Measurements from ENCODE around the gene OMP.

Gene OMP

GRCh38 chr11:77110836-77111235, 8.2 kb downstream of the OMP start:
- H3K27ac ChIP-seq (ENCODE audit: low read length) = no peak overlapping the region
- H3K4me1 ChIP-seq (ENCODE audit: control insufficient read depth in 1 of 2, insufficient read depth in 2 of 2, low read length in 2 of 2) = peaks cover 10 to 13% of the 10 kb centered on the region in 2 donors
- no peak overlapping the region for H3K4me3 ChIP-seq (ENCODE audit: low read depth in 1 of 2, low read length in 2 of 2)
- H3K27me3 ChIP-seq (ENCODE audit: low read depth, low read length) = no peaks in the 10 kb centered on the region
- H3K36me3 ChIP-seq (ENCODE audit: control insufficient read depth in 1 of 2, insufficient read depth in 2 of 2, low read length in 2 of 2) = peaks cover 0 to 5% of the 10 kb centered on the region in 2 donors
- H3K9me3 ChIP-seq (ENCODE audit: control insufficient read depth in 1 of 2, low read length in 2 of 2) = no peaks in the 10 kb centered on the region

- Histone ChIP-seq H3K9me3 (ENCODE audit: control insufficient read depth in 1 of 2, low read length in 2 of 2) (no peaks in the 10 kb centered on the region), H3K27ac (ENCODE audit: low read length) (no peak overlapping the region), H3K36me3 (ENCODE audit: control insufficient read depth in 1 of 2, insufficient read depth in 2 of 2, low read length in 2 of 2) (peaks cover 0 to 5% of the 10 kb centered on the region in 2 donors), H3K4me3 (ENCODE audit: low read depth in 1 of 2, low read length in 2 of 2) (no peak overlapping the region), H3K27me3 (ENCODE audit: low read depth, low read length) (no peaks in the 10 kb centered on the region), H3K4me1 (ENCODE audit: control insufficient read depth in 1 of 2, insufficient read depth in 2 of 2, low read length in 2 of 2) (peaks cover 10 to 13% of the 10 kb centered on the region in 2 donors)
Measured at GRCh38 chr11:77111277-77111676, 8.6 kb downstream of the OMP start.

GRCh38 chr11:77111946-77112345, 9.3 kb downstream of the OMP start:
- Histone ChIP-seq H3K4me3 (ENCODE audit: low read depth in 1 of 2, low read length in 2 of 2) (no peak overlapping the region), H3K4me1 (ENCODE audit: control insufficient read depth in 1 of 2, insufficient read depth in 2 of 2, low read length in 2 of 2) (peaks cover 10 to 13% of the 10 kb centered on the region in 2 donors), H3K9me3 (ENCODE audit: control insufficient read depth in 1 of 2, low read length in 2 of 2) (no peaks in the 10 kb centered on the region), H3K36me3 (ENCODE audit: control insufficient read depth in 1 of 2, insufficient read depth in 2 of 2, low read length in 2 of 2) (peaks cover 0 to 5% of the 10 kb centered on the region in 2 donors), H3K27me3 (ENCODE audit: low read depth, low read length) (no peaks in the 10 kb centered on the region), H3K27ac (ENCODE audit: low read length) (no peak overlapping the region)

- no peaks in the 10 kb centered on the region for H3K27me3 ChIP-seq (ENCODE audit: low read depth, low read length)
- H3K36me3 ChIP-seq (ENCODE audit: control insufficient read depth in 1 of 2, insufficient read depth in 2 of 2, low read length in 2 of 2) = peaks cover 4 to 5% of the 10 kb centered on the region in 2 donors
- no peak overlapping the region for H3K4me3 ChIP-seq (ENCODE audit: low read depth in 1 of 2, low read length in 2 of 2)
- H3K9me3 ChIP-seq (ENCODE audit: control insufficient read depth in 1 of 2, low read length in 2 of 2) = no peaks in the 10 kb centered on the region
- H3K27ac ChIP-seq (ENCODE audit: low read length) = no peak overlapping the region
- peaks cover 4 to 7% of the 10 kb centered on the region in 2 donors for H3K4me1 ChIP-seq (ENCODE audit: control insufficient read depth in 1 of 2, insufficient read depth in 2 of 2, low read length in 2 of 2)
Measured at GRCh38 chr11:77112641-77113381, 10.2 kb downstream of the OMP start.

GRCh38 chr11:77113382-77114088, 10.9 kb downstream of the OMP start:
- Histone ChIP-seq H3K4me1 (ENCODE audit: control insufficient read depth in 1 of 2, insufficient read depth in 2 of 2, low read length in 2 of 2) (no peaks in the 10 kb centered on the region), H3K27me3 (ENCODE audit: low read depth, low read length) (no peaks in the 10 kb centered on the region), H3K36me3 (ENCODE audit: control insufficient read depth in 1 of 2, insufficient read depth in 2 of 2, low read length in 2 of 2) (peaks cover 8 to 10% of the 10 kb centered on the region in 2 donors), H3K4me3 (ENCODE audit: low read depth in 1 of 2, low read length in 2 of 2) (no peak overlapping the region), H3K9me3 (ENCODE audit: control insufficient read depth in 1 of 2, low read length in 2 of 2) (no peaks in the 10 kb centered on the region), H3K27ac (ENCODE audit: low read length) (no peak overlapping the region)

- Histone ChIP-seq H3K4me1 (ENCODE audit: control insufficient read depth in 1 of 2, insufficient read depth in 2 of 2, low read length in 2 of 2) (no peaks in the 10 kb centered on the region), H3K9me3 (ENCODE audit: control insufficient read depth in 1 of 2, low read length in 2 of 2) (no peaks in the 10 kb centered on the region), H3K27ac (ENCODE audit: low read length) (no peak overlapping the region), H3K27me3 (ENCODE audit: low read depth, low read length) (no peaks in the 10 kb centered on the region), H3K4me3 (ENCODE audit: low read depth in 1 of 2, low read length in 2 of 2) (no peak overlapping the region), H3K36me3 (ENCODE audit: control insufficient read depth in 1 of 2, insufficient read depth in 2 of 2, low read length in 2 of 2) (peaks cover 9 to 10% of the 10 kb centered on the region in 2 donors)
Measured at GRCh38 chr11:77114089-77114463, 11.4 kb downstream of the OMP start.

GRCh38 chr11:77115181-77115611, 12.6 kb downstream of the OMP start:
- Histone ChIP-seq H3K9me3 (ENCODE audit: control insufficient read depth in 1 of 2, low read length in 2 of 2) (no peaks in the 10 kb centered on the region), H3K27ac (ENCODE audit: low read length) (no peak overlapping the region), H3K27me3 (ENCODE audit: low read depth, low read length) (no peaks in the 10 kb centered on the region), H3K36me3 (ENCODE audit: control insufficient read depth in 1 of 2, insufficient read depth in 2 of 2, low read length in 2 of 2) (peaks cover 9 to 11% of the 10 kb centered on the region in 2 donors), H3K4me1 (ENCODE audit: control insufficient read depth in 1 of 2, insufficient read depth in 2 of 2, low read length in 2 of 2) (no peaks in the 10 kb centered on the region), H3K4me3 (ENCODE audit: low read depth in 1 of 2, low read length in 2 of 2) (no peak overlapping the region)

- Histone ChIP-seq H3K36me3 (ENCODE audit: control insufficient read depth in 1 of 2, insufficient read depth in 2 of 2, low read length in 2 of 2) (peaks cover 12 to 19% of the 10 kb centered on the region in 2 donors), H3K27ac (ENCODE audit: low read length) (no peak overlapping the region)
Measured at GRCh38 chr11:77115956-77116355, 13.3 kb downstream of the OMP start.

GRCh38 chr11:77117492-77117891, 14.9 kb downstream of the OMP start:
- H3K27me3 ChIP-seq (ENCODE audit: low read depth, low read length) = no peaks in the 10 kb centered on the region
- H3K36me3 ChIP-seq (ENCODE audit: control insufficient read depth in 1 of 2, insufficient read depth in 2 of 2, low read length in 2 of 2) = peaks cover 22 to 27% of the 10 kb centered on the region in 2 donors
- H3K4me1 ChIP-seq (ENCODE audit: control insufficient read depth in 1 of 2, insufficient read depth in 2 of 2, low read length in 2 of 2) = no peaks in the 10 kb centered on the region
- H3K9me3 ChIP-seq (ENCODE audit: control insufficient read depth in 1 of 2, low read length in 2 of 2) = no peaks in the 10 kb centered on the region
- no peak overlapping the region for H3K4me3 ChIP-seq (ENCODE audit: low read depth in 1 of 2, low read length in 2 of 2)
- H3K27ac ChIP-seq (ENCODE audit: low read length) = no peak overlapping the region

More at GRCh38 chr11:77115956-77116355, 13.3 kb downstream of the OMP start:
- H3K9me3 ChIP-seq (ENCODE audit: control insufficient read depth in 1 of 2, low read length in 2 of 2) = no peaks in the 10 kb centered on the region
- H3K27me3 ChIP-seq (ENCODE audit: low read depth, low read length) = no peaks in the 10 kb centered on the region
- no peaks in the 10 kb centered on the region for H3K4me1 ChIP-seq (ENCODE audit: control insufficient read depth in 1 of 2, insufficient read depth in 2 of 2, low read length in 2 of 2)
- no peak overlapping the region for H3K4me3 ChIP-seq (ENCODE audit: low read depth in 1 of 2, low read length in 2 of 2)

GRCh38 chr11:77118086-77118485, 15.4 kb downstream of the OMP start:
- Histone ChIP-seq H3K27me3 (ENCODE audit: low read depth, low read length) (no peaks in the 10 kb centered on the region), H3K4me3 (ENCODE audit: low read depth in 1 of 2, low read length in 2 of 2) (no peak overlapping the region), H3K27ac (ENCODE audit: low read length) (no peak overlapping the region), H3K9me3 (ENCODE audit: control insufficient read depth in 1 of 2, low read length in 2 of 2) (no peaks in the 10 kb centered on the region), H3K36me3 (ENCODE audit: control insufficient read depth in 1 of 2, insufficient read depth in 2 of 2, low read length in 2 of 2) (peaks cover 22 to 33% of the 10 kb centered on the region in 2 donors), H3K4me1 (ENCODE audit: control insufficient read depth in 1 of 2, insufficient read depth in 2 of 2, low read length in 2 of 2) (no peaks in the 10 kb centered on the region)

- Histone ChIP-seq H3K9me3 (ENCODE audit: control insufficient read depth in 1 of 2, low read length in 2 of 2) (no peaks in the 10 kb centered on the region), H3K27me3 (ENCODE audit: low read depth, low read length) (no peaks in the 10 kb centered on the region), H3K4me3 (ENCODE audit: low read depth in 1 of 2, low read length in 2 of 2) (no peak overlapping the region), H3K36me3 (ENCODE audit: control insufficient read depth in 1 of 2, insufficient read depth in 2 of 2, low read length in 2 of 2) (peaks cover 22 to 41% of the 10 kb centered on the region in 2 donors), H3K4me1 (ENCODE audit: control insufficient read depth in 1 of 2, insufficient read depth in 2 of 2, low read length in 2 of 2) (no peaks in the 10 kb centered on the region), H3K27ac (ENCODE audit: low read length) (no peak overlapping the region)
Measured at GRCh38 chr11:77118971-77119370, 16.3 kb downstream of the OMP start.
